IMR-90 (cell line): Measurements from ENCODE around the gene WIPI1. TPM values are rescaled to one million over a fixed set of nuclear protein-coding genes. Genes with fewer than 3 reads are reported as not detected.

Source experiments
- MAZ ChIP-seq: IDR thresholded peaks from 2 replicates; pipeline ENCODE4 v1.6.1; 2012; ENCODE audit warnings: low read depth, mild to moderate bottlenecking, low read length, improper control_type of control experiment, moderate library complexity, borderline replicate concordance
- NFE2L2 ChIP-seq: fragments of 150-350 bp; IDR thresholded peaks from 2 replicates; pipeline ENCODE4 v1.6.1; 2016; ENCODE audit warnings: low read depth, mild to moderate bottlenecking, low read length
- USF2 ChIP-seq: fragments of 150-350 bp; IDR thresholded peaks from 2 replicates; pipeline ENCODE4 v1.6.1; 2017; ENCODE audit warnings: mild to moderate bottlenecking, antibody characterized with exemption, low read length, low read depth
- polyA plus RNA-seq, 3 experiments: library from polyadenylated mRNA; depleted of rRNA; stranded (reverse); fragments of >200 nt; gene quantifications; 2 replicates each; pipeline ENCODE4 v1.2.3, GENCODE V29; 2012; ENCODE audit warnings: low replicate concordance in 1 of 3
- total RNA-seq: library from RNA; depleted of rRNA; stranded (reverse); fragments of >200 nt; gene quantifications from 2 replicates; pipeline ENCODE4 v1.2.3, GENCODE V29; 2012

Gene WIPI1
- total and polyA plus RNA-seq, 2 of the 4 experiments (the other 2 are of a cell fraction), result 78.6 to 129 TPM

- peak; percentile 96 for TF ChIP-seq USF2
- TF ChIP-seq MAZ, result peak; percentile 59; the same call in 1 of the 2 replicates
- TF ChIP-seq NFE2L2, result no peak
Measured at GRCh38 chr17:68457539-68458259, 403 bp upstream of the WIPI1 start (continued).
